GM18907 (cell line): ENCODE data around the gene CTSH.
"Not testable (repeated sequence)": the region's sequence is repeated elsewhere in the genome, so short reads cannot be mapped to it uniquely, and the experiment has no call there.

ENCODE experiments used
- ATAC-seq: cut with Tn5 transposase; IDR thresholded peaks from one replicate; pipeline ENCODE4 v1.9.1; 2021; ENCODE audit warnings: mild to moderate bottlenecking, moderate library complexity; ENCODE audit not compliant: unreplicated experiment

The CTSH gene

GRCh38 chr15:78923480-78924360, 21.1 kb downstream of the CTSH start:
- no peak for ATAC-seq

GRCh38 chr15:78923015-78923414, 21.8 kb downstream of the CTSH start:
- no peak for ATAC-seq

GRCh38 chr15:78922527-78922926, 22.3 kb downstream of the CTSH start:
- ATAC-seq, result no peak

- ATAC-seq, result no peak
Measured at GRCh38 chr15:78921940-78922339, 22.9 kb downstream of the CTSH start.

- no peak for ATAC-seq
Measured at GRCh38 chr15:78921517-78921916, 23.3 kb downstream of the CTSH start.

GRCh38 chr15:78917888-78918287, 27.0 kb downstream of the CTSH start:
- no peak for ATAC-seq

GRCh38 chr15:78916088-78916487, 28.8 kb downstream of the CTSH start:
- no peak for ATAC-seq

- no peak for ATAC-seq
Measured at GRCh38 chr15:78915341-78916087, 29.3 kb downstream of the CTSH start.

GRCh38 chr15:78914027-78914764, 30.6 kb downstream of the CTSH start:
- ATAC-seq, result no peak

- ATAC-seq, result no peak
Measured at GRCh38 chr15:78913012-78913411, 31.8 kb downstream of the CTSH start.

- ATAC-seq, result no peak
Measured at GRCh38 chr15:78912316-78912715, 32.5 kb downstream of the CTSH start.

- no peak for ATAC-seq
Measured at GRCh38 chr15:78910271-78910670, 34.6 kb downstream of the CTSH start.

- ATAC-seq, result no peak
Measured at GRCh38 chr15:78909791-78910228, 35.0 kb downstream of the CTSH start.

GRCh38 chr15:78909160-78909695, 35.6 kb downstream of the CTSH start:
- ATAC-seq, result no peak

GRCh38 chr15:78907577-78907976, 37.3 kb downstream of the CTSH start:
- no peak for ATAC-seq

- no peak for ATAC-seq
Measured at GRCh38 chr15:78906316-78906620, 38.6 kb downstream of the CTSH start.

GRCh38 chr15:78904599-78905358, 40.1 kb downstream of the CTSH start:
- no peak for ATAC-seq

- ATAC-seq, result not testable (repeated sequence)
Measured at GRCh38 chr15:78902281-78903032, 42.4 kb downstream of the CTSH start.

GRCh38 chr15:78900819-78901533, 43.9 kb downstream of the CTSH start:
- not testable (repeated sequence) for ATAC-seq
